H1 (cell line): Measurements from ENCODE around the gene NELL2. TPM values are rescaled to one million over a fixed set of nuclear protein-coding genes. Genes with fewer than 3 reads are reported as not detected.

Experiments
- CTCF ChIA-PET: fragments of 300-600 bp; sonication (Branson Sonifier 250); formaldehyde crosslinking; loops from one replicate; lab custom pipeline; 2021; ENCODE audit not compliant: partially characterized antibody; lab: Charles Lee
- POLR2A ChIA-PET: fragments of 300-600 bp; sonication (Branson Sonifier 250); formaldehyde crosslinking; loops from one replicate; lab custom pipeline; 2021; ENCODE audit warnings: inconsistent platforms; ENCODE audit not compliant: partially characterized antibody; lab: Charles Lee
- DNase-seq, 2 experiments: peaks; one replicate each; pipeline versions ENCODE4 v3.0.0 to v3.0.0-alpha.2; 2010 to 2022; ENCODE audit warnings: low spot score in 2 of 2, low read depth in 1 of 2, mixed read lengths in 1 of 2
- FAIRE-seq: peaks from 2 replicates; lab custom pipeline; 2011; peaks lifted over from hg19 to GRCh38; lab: Jason Lieb, UNC
- H2AFZ ChIP-seq: 2 replicates; pipeline ENCODE4 v1.8.1; 2012; ENCODE audit warnings: low read length, inconsistent platforms
- H2AK5ac ChIP-seq: 2 replicates; pipeline ENCODE4 v1.6.1; 2013; ENCODE audit warnings: low read depth, low read length
- H2BK120ac ChIP-seq: replicated peaks from 2 replicates; pipeline ENCODE3; 2013; ENCODE audit warnings: low read depth, low read length, inconsistent platforms
- H2BK12ac ChIP-seq: 2 replicates; pipeline ENCODE4 v1.6.1; 2013; ENCODE audit warnings: low read depth, low read length
- H2BK15ac ChIP-seq: 2 replicates; pipeline ENCODE4 v1.6.1; 2013; ENCODE audit warnings: low read length
- H2BK20ac ChIP-seq: 2 replicates; pipeline ENCODE4 v1.6.1; 2013; ENCODE audit warnings: low read length
- H2BK5ac ChIP-seq: 2 replicates; pipeline ENCODE4 v1.6.1; 2013; ENCODE audit warnings: low read depth, low read length
- H3K14ac ChIP-seq: 2 replicates; pipeline ENCODE4 v1.6.1; 2013; ENCODE audit warnings: inconsistent platforms; ENCODE audit not compliant: insufficient read length
- H3K18ac ChIP-seq: 2 replicates; pipeline ENCODE4 v1.6.1; 2013; ENCODE audit warnings: low read length; ENCODE audit errors: extremely low read depth
- H3K23ac ChIP-seq: 2 replicates; pipeline ENCODE4 v1.6.1; 2013; ENCODE audit warnings: inconsistent platforms; ENCODE audit not compliant: insufficient read length
- H3K23me2 ChIP-seq: 2 replicates; pipeline ENCODE4 v1.6.1; 2013; ENCODE audit warnings: low read depth, low read length
- H3K27ac ChIP-seq: 2 replicates; pipeline ENCODE4 v1.6.1; 2011; ENCODE audit warnings: low read depth, low read length, inconsistent platforms
- H3K27me3 ChIP-seq, 4 experiments: replicated peaks in 1 of 4; 1 replicate in 1 of 4; 2 replicates in 3 of 4; pipeline versions ENCODE4 v1.6.1 to v1.8.1; 2011 to 2013; ENCODE audit warnings: low read length in 3 of 4, mild to moderate bottlenecking in 3 of 4, inconsistent platforms in 2 of 4, mixed read lengths in 2 of 4, moderate library complexity in 1 of 4; ENCODE audit not compliant: control insufficient read depth in 3 of 4, insufficient read depth in 3 of 4; ENCODE audit errors: extremely low read depth in 1 of 4
- H3K36me3 ChIP-seq, 4 experiments: 2 replicates each; pipeline versions ENCODE4 v1.6.1 to v1.8.1; 2011 to 2013; ENCODE audit warnings: mild to moderate bottlenecking in 4 of 4, low read length in 3 of 4, moderate library complexity in 2 of 4, control low read depth in 1 of 4, inconsistent platforms in 1 of 4; ENCODE audit not compliant: insufficient read depth in 4 of 4, control insufficient read depth in 2 of 4
- H3K4ac ChIP-seq: replicated peaks from 2 replicates; pipeline ENCODE3; 2013; ENCODE audit warnings: low read length, low read depth, mixed read lengths, inconsistent platforms; ENCODE audit not compliant: insufficient read length
- H3K4me1 ChIP-seq, 4 experiments: replicated peaks in 1 of 4; 1 replicate in 1 of 4; 2 replicates in 3 of 4; pipeline versions ENCODE4 v1.6.1 to v1.8.1; 2011 to 2013; ENCODE audit warnings: low read length in 3 of 4, inconsistent platforms in 2 of 4, mixed read lengths in 1 of 4; ENCODE audit not compliant: insufficient read depth in 4 of 4, control insufficient read depth in 3 of 4
- H3K4me2 ChIP-seq, 2 experiments: 2 replicates each; pipeline versions ENCODE4 v1.6.1 to v1.8.1; 2011 to 2013; ENCODE audit warnings: low read depth in 2 of 2, low read length in 2 of 2, control low read depth in 1 of 2, inconsistent platforms in 1 of 2, mild to moderate bottlenecking in 1 of 2; ENCODE audit not compliant: insufficient read depth in 1 of 2
- H3K4me3 ChIP-seq, 4 experiments: fragments of 200-600, 300-600 bp in 1 of 4; sonication (generic), shearing (Covaris generic), sonication (Bioruptor Twin) in 1 of 4; 2 replicates each; pipeline versions ENCODE4 v1.5.1 to v1.8.1; 2011 to 2016; ENCODE audit warnings: low read length in 4 of 4, low read depth in 3 of 4, control low read depth in 2 of 4, inconsistent platforms in 2 of 4, mild to moderate bottlenecking in 2 of 4, mixed read lengths in 1 of 4, moderate library complexity in 1 of 4; ENCODE audit not compliant: insufficient read depth in 2 of 4; ENCODE audit errors: extremely low read depth in 1 of 4
- H3K56ac ChIP-seq: replicated peaks from 2 replicates; pipeline ENCODE3; 2013; ENCODE audit warnings: low read depth, mild to moderate bottlenecking, mixed read lengths, low read length, inconsistent platforms; ENCODE audit not compliant: insufficient read length
- H3K79me1 ChIP-seq: 2 replicates; pipeline ENCODE4 v1.6.1; 2013; ENCODE audit warnings: low read depth, low read length, control low read depth
- H3K79me2 ChIP-seq, 2 experiments: 2 replicates each; pipeline versions ENCODE4 v1.6.1 to v1.8.1; 2012 to 2013; ENCODE audit warnings: low read length in 2 of 2, mild to moderate bottlenecking in 2 of 2, inconsistent platforms in 1 of 2; ENCODE audit not compliant: insufficient read depth in 2 of 2, control insufficient read depth in 1 of 2
- H3K9ac ChIP-seq, 4 experiments: replicated peaks in 1 of 4; 1 replicate in 1 of 4; 2 replicates in 3 of 4; pipeline versions ENCODE4 v1.6.1 to v1.8.1; 2011 to 2013; ENCODE audit warnings: low read depth in 3 of 4, low read length in 3 of 4, control low read depth in 2 of 4, mild to moderate bottlenecking in 2 of 4, moderate library complexity in 2 of 4, inconsistent platforms in 1 of 4; ENCODE audit errors: extremely low read depth in 1 of 4
- H3K9me3 ChIP-seq, 2 experiments: 2 replicates each; pipeline versions ENCODE4 v1.6.1 to v1.8.1; 2012 to 2013; ENCODE audit warnings: mild to moderate bottlenecking in 2 of 2, moderate library complexity in 2 of 2, control low read depth in 1 of 2, inconsistent platforms in 1 of 2, low read depth in 1 of 2, low read length in 1 of 2, mixed read lengths in 1 of 2; ENCODE audit not compliant: insufficient read depth in 2 of 2
- H4K20me1 ChIP-seq, 2 experiments: replicated peaks in 1 of 2; 2 replicates each; pipeline versions ENCODE3 to v1.8.1; 2011 to 2013; ENCODE audit warnings: inconsistent platforms in 2 of 2, low read length in 2 of 2, mild to moderate bottlenecking in 1 of 2; ENCODE audit not compliant: insufficient read depth in 2 of 2, control insufficient read depth in 1 of 2
- H4K5ac ChIP-seq: 2 replicates; pipeline ENCODE4 v1.6.1; 2013; ENCODE audit warnings: low read length, low read depth, mixed read lengths, inconsistent platforms; ENCODE audit not compliant: insufficient read length
- H4K8ac ChIP-seq: 2 replicates; pipeline ENCODE4 v1.8.0; 2013; ENCODE audit warnings: mild to moderate bottlenecking, moderate library complexity, low read length, inconsistent platforms; ENCODE audit not compliant: insufficient read depth; ENCODE audit errors: extremely low read depth
- H4K91ac ChIP-seq: replicated peaks from 2 replicates; pipeline ENCODE3; 2013; ENCODE audit warnings: low read length, mixed read lengths, inconsistent platforms; ENCODE audit not compliant: insufficient read length
- HDAC2 ChIP-seq, 2 experiments: fragments of 300-600 bp in 1 of 2; sonication (generic) in 1 of 2; IDR thresholded peaks; 2 replicates each; pipeline ENCODE4 v1.6.1; 2011 to 2012; ENCODE audit warnings: low read depth in 2 of 2, low read length in 2 of 2, mild to moderate bottlenecking in 2 of 2, moderate library complexity in 2 of 2, borderline replicate concordance in 1 of 2, inconsistent platforms in 1 of 2
- SP4 ChIP-seq: IDR thresholded peaks from 2 replicates; pipeline ENCODE4 v1.6.1; 2012; ENCODE audit warnings: low read length, inconsistent platforms
- WGBS, 2 experiments: shearing (Covaris generic) in 1 of 2; methylation state at CpG; one replicate each; pipeline versions ENCODE4 v1.1.6 to v1.1.7; 2013 to 2015; ENCODE audit warnings: low lambda C conversion rate in 2 of 2, mixed read lengths in 2 of 2, inconsistent platforms in 1 of 2, low coverage in 1 of 2, missing lambda C conversion rate in 1 of 2; ENCODE audit not compliant: insufficient replicate concordance in 2 of 2, insufficient coverage in 1 of 2, insufficient read length in 1 of 2; ENCODE audit errors: extremely low coverage in 1 of 2, missing lambda C conversion rate in 1 of 2; 5-methylcytosine and 5-hydroxymethylcytosine counted together
- polyA plus RNA-seq, 7 experiments: library from polyadenylated mRNA; depleted of rRNA in 3 of 7; stranded (reverse) in 5 of 7; unstranded in 2 of 7; fragments of >200 nt in 5 of 7; fragments of 200-250 nt in 2 of 7; gene quantifications; 1 replicate in 5 of 7; 2 replicates in 1 of 7; 4 replicates in 1 of 7; pipeline versions ENCODE4 v1.2.1 to v1.2.3, GENCODE V29; 2011 to 2013; ENCODE audit warnings: missing spikeins in 2 of 7, mixed read lengths in 2 of 7
- total RNA-seq: library from RNA; stranded (reverse); fragmentation: NEBNext Ultra II Directional; extraction: Animal tissue kit (Norgen Biotek cat#: 25700); gene quantifications from 2 replicates; pipeline ENCODE4 v1.2.1, GENCODE V29; 2021

NELL2 gene
- total and polyA plus RNA-seq, 2 of the 8 experiments (the other 6 are each of a cell fraction or from before 2014, with no cell fraction given), result 54.2 to 56.8 TPM

DNA sequence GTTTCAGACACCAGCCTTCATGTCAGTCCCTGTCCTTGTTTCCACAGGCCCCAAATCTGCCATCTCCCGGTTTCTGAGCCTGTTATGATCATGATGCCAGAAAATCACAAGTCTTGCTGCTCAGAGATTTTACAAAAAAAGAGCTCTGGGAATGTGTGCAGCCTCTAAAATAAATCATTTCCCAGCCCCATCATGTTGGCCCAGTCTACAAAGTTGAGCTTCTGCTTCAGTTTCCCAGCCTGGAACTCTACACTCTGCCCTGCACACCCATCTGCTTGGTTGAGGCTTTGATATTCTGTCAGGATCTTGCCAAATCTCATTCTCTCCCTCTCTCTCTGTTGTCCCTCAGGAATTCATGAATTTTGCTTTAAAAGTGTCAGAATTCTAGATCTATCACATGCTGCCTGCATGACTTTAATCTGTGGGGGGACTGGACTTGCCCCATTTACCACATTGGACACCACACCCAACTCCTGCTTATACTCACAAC is 45.5 kb downstream of the NELL2 start:
- H2BK120ac ChIP-seq, result no peak overlapping the region
- no peak overlapping the region for H4K5ac ChIP-seq
- no peak overlapping the region for H3K23ac ChIP-seq
- peaks cover 0 to 3% (median 0%) of the 10 kb centered on the region in 4 experiments; a peak in 2 of 7 replicates for H3K4me1 ChIP-seq
- H3K9me3 ChIP-seq, result no peaks in the 10 kb centered on the region
- no peak overlapping the region for H3K18ac ChIP-seq
- no peaks in the 10 kb centered on the region for H3K23me2 ChIP-seq
- H3K9ac ChIP-seq, result no peak overlapping the region
- H4K8ac ChIP-seq, result no peak overlapping the region
- TF ChIP-seq HDAC2 (IDR thresholded peaks at IDR 0.05; ENCODE audit: borderline replicate concordance in 1 of 2, low read depth in 2 of 2, low read length in 2 of 2), result no peak
- no peak for TF ChIP-seq SP4
- H3K14ac ChIP-seq, result no peak overlapping the region
- 84% methylated on average over 1 of the region's 1 CpG; no CpG with 5 or more reads in 1 of the 2 experiments for WGBS, 2 experiments
- ChIA-PET POLR2A (no interaction called here), CTCF (interaction anchor here (0.8 to 1.5 kb wide), 2 partner anchors 20 to 578 kb away, joined by 3 to 4 read pairs; no protein-coding TSS in a partner anchor)
- H3K4me3 ChIP-seq, result no peak overlapping the region
- no peak overlapping the region for H3K4ac ChIP-seq
- no peaks in the 10 kb centered on the region for H3K36me3 ChIP-seq
- no peak overlapping the region for H4K91ac ChIP-seq
- H3K4me2 ChIP-seq, result no peak overlapping the region
- no peak overlapping the region for H3K56ac ChIP-seq
- H3K79me2 ChIP-seq, result peaks cover 0 to 5% of the 10 kb centered on the region in 2 experiments; a peak in 2 of 4 replicates
- no peak for FAIRE-seq
- no peaks in the 10 kb centered on the region for H3K79me1 ChIP-seq
- H2BK5ac ChIP-seq, result no peak overlapping the region
- H3K27me3 ChIP-seq, result no peaks in the 10 kb centered on the region
- no peaks in the 10 kb centered on the region for H4K20me1 ChIP-seq
- H2BK12ac ChIP-seq, result no peak overlapping the region
- no peak overlapping the region for H2AFZ ChIP-seq
- H2AK5ac ChIP-seq, result no peak overlapping the region
- H2BK20ac ChIP-seq, result no peak overlapping the region
- no peak overlapping the region for H3K27ac ChIP-seq
- DNase-seq, result no peak
- H2BK15ac ChIP-seq, result no peak overlapping the region
